Measurements from ENCODE around the gene PTPRN2. TPM values are rescaled to one million over a fixed set of nuclear protein-coding genes. Genes with fewer than 3 reads are reported as not detected.

Gene PTPRN2
- total RNA-seq, 1 experiment from 2014 or later = not detected

DNA sequence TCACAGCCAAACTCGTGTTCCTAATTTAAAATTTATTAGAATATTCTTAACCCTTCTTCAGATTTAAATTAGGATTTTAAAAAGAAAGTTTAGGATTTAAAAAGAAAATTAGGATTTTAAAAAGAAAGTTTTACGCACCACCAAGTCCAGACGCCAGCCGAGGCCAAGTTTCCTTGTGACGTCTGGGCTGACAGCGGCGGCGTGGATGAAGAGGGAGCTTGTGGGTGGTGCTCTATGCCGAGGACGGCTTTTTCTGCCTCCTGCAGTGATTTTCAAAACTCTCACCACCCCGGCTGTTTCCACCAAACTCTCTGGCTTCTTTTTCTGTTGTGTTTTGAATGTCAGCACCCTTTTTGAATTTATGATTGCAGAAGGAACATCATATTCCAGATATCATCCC lies 997.9 kb downstream of the PTPRN2 start:
- no peak overlapping the region for H3K4me2 ChIP-seq
- intact Hi-C loops (cut with micrococcal nuclease; ENCODE audit: unreplicated experiment) = no loop called here
- no peaks in the 10 kb centered on the region for H3F3A ChIP-seq (ENCODE audit: insufficient read depth, low read depth)
- no peak overlapping the region for H3K4me3 ChIP-seq
- ChIA-PET CTCF (no interaction called here), POLR2A (ENCODE audit: unreplicated experiment) (no interaction called here)
- BruUV-seq (replicated peaks) = no TSS peak
- no peaks in the 10 kb centered on the region for H3K9me2 ChIP-seq (ENCODE audit: insufficient read depth)
- H4K20me1 ChIP-seq (ENCODE audit: insufficient read depth) = peaks cover 4% of the 10 kb centered on the region; the same call in 1 of the 2 replicates
- H3K36me3 ChIP-seq (ENCODE audit: low read depth) = no peaks in the 10 kb centered on the region
- no peak overlapping the region for H3K27ac ChIP-seq
- H3K27me3 ChIP-seq (ENCODE audit: insufficient read depth, low read depth) = peaks cover 100% of the 10 kb centered on the region
- no peaks in the 10 kb centered on the region for H3K4me1 ChIP-seq (replicated peaks; ENCODE audit: insufficient read depth)
- no peak for TF ChIP-seq EZH2 (IDR thresholded peaks at IDR 0.05; ENCODE audit: low read depth)
- TF ChIP-seq, protein P1, sequence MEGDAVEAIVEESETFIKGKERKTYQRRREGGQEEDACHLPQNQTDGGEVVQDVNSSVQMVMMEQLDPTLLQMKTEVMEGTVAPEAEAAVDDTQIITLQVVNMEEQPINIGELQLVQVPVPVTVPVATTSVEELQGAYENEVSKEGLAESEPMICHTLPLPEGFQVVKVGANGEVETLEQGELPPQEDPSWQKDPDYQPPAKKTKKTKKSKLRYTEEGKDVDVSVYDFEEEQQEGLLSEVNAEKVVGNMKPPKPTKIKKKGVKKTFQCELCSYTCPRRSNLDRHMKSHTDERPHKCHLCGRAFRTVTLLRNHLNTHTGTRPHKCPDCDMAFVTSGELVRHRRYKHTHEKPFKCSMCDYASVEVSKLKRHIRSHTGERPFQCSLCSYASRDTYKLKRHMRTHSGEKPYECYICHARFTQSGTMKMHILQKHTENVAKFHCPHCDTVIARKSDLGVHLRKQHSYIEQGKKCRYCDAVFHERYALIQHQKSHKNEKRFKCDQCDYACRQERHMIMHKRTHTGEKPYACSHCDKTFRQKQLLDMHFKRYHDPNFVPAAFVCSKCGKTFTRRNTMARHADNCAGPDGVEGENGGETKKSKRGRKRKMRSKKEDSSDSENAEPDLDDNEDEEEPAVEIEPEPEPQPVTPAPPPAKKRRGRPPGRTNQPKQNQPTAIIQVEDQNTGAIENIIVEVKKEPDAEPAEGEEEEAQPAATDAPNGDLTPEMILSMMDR (conservative IDR thresholded peaks at IDR 0.05) = no peak
- no peaks in the 10 kb centered on the region for H3K9me3 ChIP-seq (ENCODE audit: insufficient read depth, low read depth)
- H2AFZ ChIP-seq = no peak overlapping the region
- H3K79me2 ChIP-seq (ENCODE audit: low read depth) = no peaks in the 10 kb centered on the region
- no peak for DNase-seq

DNA sequence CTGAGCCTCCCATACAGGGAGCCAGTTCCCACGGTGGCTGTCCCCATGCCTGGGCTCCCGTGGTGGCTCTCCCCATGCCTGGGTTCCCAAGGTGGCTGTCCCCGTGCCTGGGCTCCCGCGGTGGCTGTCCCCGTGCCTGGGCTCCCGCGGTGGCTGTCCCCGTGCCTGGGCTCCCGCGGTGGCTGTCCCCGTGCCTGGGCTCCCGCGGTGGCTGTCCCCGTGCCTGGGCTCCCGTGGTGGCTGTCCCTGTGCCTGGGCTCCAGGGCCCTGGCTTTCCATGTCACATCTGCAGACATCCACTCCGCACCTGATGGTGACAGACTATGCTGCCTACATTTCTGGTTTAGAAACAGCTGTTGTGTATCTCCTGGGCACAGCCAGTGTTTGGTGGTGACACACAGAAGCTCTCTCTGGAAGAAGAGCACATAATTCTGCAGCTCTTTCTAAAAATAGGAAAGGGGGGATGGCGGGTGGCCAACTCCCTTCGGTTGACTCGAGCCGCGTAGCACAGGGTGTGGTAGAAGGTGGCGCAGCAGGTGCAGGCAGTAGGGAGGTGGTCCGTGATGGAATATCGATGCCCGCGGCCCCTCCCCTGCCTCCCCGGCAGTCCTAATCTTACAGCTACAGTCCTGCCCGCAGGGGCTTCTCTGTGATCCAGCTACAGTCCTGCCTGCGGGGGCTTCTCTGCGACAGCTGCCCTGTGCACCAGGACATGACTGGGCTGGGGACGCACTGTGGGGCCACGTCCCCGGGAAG lies 999.6 kb downstream of the PTPRN2 start:
- no peaks in the 10 kb centered on the region for H3K4me1 ChIP-seq (replicated peaks; ENCODE audit: insufficient read depth)
- no peak overlapping the region for H2AFZ ChIP-seq
- H3K79me2 ChIP-seq (ENCODE audit: low read depth) = no peaks in the 10 kb centered on the region
- CTCF ChIA-PET = no interaction called here
- no peak overlapping the region for H3K4me2 ChIP-seq
- DNase-seq = no peak
- intact Hi-C loops (cut with micrococcal nuclease; ENCODE audit: unreplicated experiment) = no loop called here
- no peaks in the 10 kb centered on the region for H3K9me2 ChIP-seq (ENCODE audit: insufficient read depth)
- H3K27me3 ChIP-seq (ENCODE audit: insufficient read depth, low read depth) = peaks cover 100% of the 10 kb centered on the region
- H3K9me3 ChIP-seq (ENCODE audit: insufficient read depth, low read depth) = no peaks in the 10 kb centered on the region
- no peak overlapping the region for H3K4me3 ChIP-seq
- POLR2A ChIA-PET (ENCODE audit: unreplicated experiment) = no interaction called here
- peaks cover 4% of the 10 kb centered on the region; the same call in 1 of the 2 replicates for H4K20me1 ChIP-seq (ENCODE audit: insufficient read depth)
- peak; percentile 90; the same call in 1 of the 2 replicates for TF ChIP-seq EZH2 (IDR thresholded peaks at IDR 0.05; ENCODE audit: low read depth)
- TF ChIP-seq, protein P1 (conservative IDR thresholded peaks at IDR 0.05) = no peak
- no peaks in the 10 kb centered on the region for H3F3A ChIP-seq (ENCODE audit: insufficient read depth, low read depth)
- no peaks in the 10 kb centered on the region for H3K36me3 ChIP-seq (ENCODE audit: low read depth)
- no TSS peak for BruUV-seq (replicated peaks)
- H3K27ac ChIP-seq = no peak overlapping the region

DNA sequence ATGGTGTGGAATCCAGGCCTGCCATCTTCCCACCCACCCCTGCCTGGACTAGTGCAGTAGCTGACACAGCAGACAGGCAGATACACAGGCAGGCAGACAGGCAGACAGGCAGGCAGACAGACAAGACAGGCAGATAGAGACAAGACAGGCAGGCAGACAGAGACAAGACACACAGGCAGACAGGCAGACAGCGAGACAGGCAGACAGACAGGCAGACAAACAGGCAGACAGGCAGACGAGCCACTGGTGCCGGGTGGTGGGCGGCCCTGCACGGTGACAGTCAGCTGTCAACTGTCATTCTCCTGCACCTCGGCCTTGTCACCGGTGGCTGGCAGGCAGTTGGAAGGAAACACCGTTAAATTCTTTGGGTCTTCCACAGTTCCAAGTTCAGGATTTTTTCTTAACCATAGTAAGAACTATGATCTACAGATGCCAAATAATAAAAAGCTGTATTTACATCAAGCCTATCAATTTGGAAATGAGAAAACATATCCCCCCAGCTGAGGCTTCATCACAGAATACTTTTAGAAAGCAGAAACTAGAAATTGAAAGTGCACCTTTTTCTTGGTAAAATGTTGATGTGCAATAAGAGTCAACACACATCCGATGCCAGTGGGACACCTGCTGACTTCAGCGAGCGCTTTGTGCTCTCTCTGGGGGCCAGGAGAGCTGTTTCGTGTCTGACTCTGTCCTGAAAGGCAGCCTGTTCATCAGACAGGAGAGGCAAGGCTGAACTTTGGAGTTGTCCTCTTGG lies 1000.4 kb downstream of the PTPRN2 start:
- H3F3A ChIP-seq (ENCODE audit: insufficient read depth, low read depth) = no peaks in the 10 kb centered on the region
- no peaks in the 10 kb centered on the region for H3K9me3 ChIP-seq (ENCODE audit: insufficient read depth, low read depth)
- ChIA-PET POLR2A (ENCODE audit: unreplicated experiment) (no interaction called here), CTCF (no interaction called here)
- no peak for DNase-seq
- H3K4me1 ChIP-seq (replicated peaks; ENCODE audit: insufficient read depth) = no peaks in the 10 kb centered on the region
- H3K36me3 ChIP-seq (ENCODE audit: low read depth) = no peaks in the 10 kb centered on the region
- peak; percentile 65; the same call in 1 of the 2 replicates for TF ChIP-seq EZH2 (IDR thresholded peaks at IDR 0.05; ENCODE audit: low read depth)
- TF ChIP-seq, protein P1 (conservative IDR thresholded peaks at IDR 0.05) = no peak
- BruUV-seq (replicated peaks) = no TSS peak
- peaks cover 4% of the 10 kb centered on the region; the same call in 1 of the 2 replicates for H4K20me1 ChIP-seq (ENCODE audit: insufficient read depth)
- H2AFZ ChIP-seq = no peak overlapping the region
- H3K27ac ChIP-seq = no peak overlapping the region
- no peak overlapping the region for H3K4me2 ChIP-seq
- peaks cover 100% of the 10 kb centered on the region for H3K27me3 ChIP-seq (ENCODE audit: insufficient read depth, low read depth)
- no peaks in the 10 kb centered on the region for H3K9me2 ChIP-seq (ENCODE audit: insufficient read depth)
- no peak overlapping the region for H3K4me3 ChIP-seq
- no peaks in the 10 kb centered on the region for H3K79me2 ChIP-seq (ENCODE audit: low read depth)
- intact Hi-C loops (cut with micrococcal nuclease; ENCODE audit: unreplicated experiment) = no loop called here

Measured in PC-9 (cell line).